Thoracic aorta (tissue), 2 donors: ENCODE data around the gene NDUFAF5. TPM values are rescaled to one million over a fixed set of nuclear protein-coding genes. Genes with fewer than 3 reads are reported as not detected.

ENCODE experiments used
- ATAC-seq: fragments of 150-250 bp; one replicate; pipeline ENCODE4 v1.8.0; 2017; ENCODE audit warnings: low read depth; ENCODE audit not compliant: insufficient number of reproducible peaks, low FRiP score
- DNase-seq: peaks from one replicate; pipeline ENCODE4 v3.0.0-alpha.2; 2020; ENCODE audit warnings: low spot score
- H3K27ac ChIP-seq, 2 donors: fragments of 200-600 bp; sonication (generic); 1 replicate in 1 of 2; 2 replicates in 1 of 2; pipeline ENCODE4 v1.5.1; 2016; ENCODE audit warnings: mild to moderate bottlenecking in 2 of 2, moderate library complexity in 2 of 2
- H3K27me3 ChIP-seq: fragments of 200-600 bp; sonication (generic); replicated peaks from 2 replicates; pipeline ENCODE4 v1.6.0; 2016; ENCODE audit warnings: mild to moderate bottlenecking; ENCODE audit not compliant: insufficient read depth
- H3K36me3 ChIP-seq: fragments of 200-600 bp; sonication (generic); one replicate; pipeline ENCODE4 v1.5.1; 2016
- H3K4me1 ChIP-seq, 2 donors: fragments of 200-600 bp; sonication (generic); 1 replicate in 1 of 2; 2 replicates in 1 of 2; pipeline versions ENCODE4 v1.5.1 to v1.6.0; 2016; ENCODE audit warnings: low read depth in 2 of 2, mild to moderate bottlenecking in 1 of 2; ENCODE audit not compliant: control insufficient read depth in 1 of 2
- H3K4me3 ChIP-seq: fragments of 200-600 bp; sonication (generic); 2 replicates; pipeline ENCODE4 v1.5.1; 2016; ENCODE audit warnings: mild to moderate bottlenecking
- H3K9me3 ChIP-seq: fragments of 200-600 bp; sonication (generic); 2 replicates; pipeline ENCODE4 v1.5.1; 2016
- total RNA-seq, 2 donors: library from RNA; depleted of rRNA; stranded (reverse); fragments of >200 nt; gene quantifications; one replicate each; pipeline versions ENCODE4 v1.1.0 to v1.2.3, GENCODE V29; 2016
- TF ChIP-seq, protein P1 (sequence below): fragments of 200-600 bp; sonication (generic); IDR thresholded peaks from one replicate; pipeline ENCODE4 v1.5.1; 2019; ENCODE audit warnings: antibody characterized with exemption

NDUFAF5 gene
- total RNA-seq, 2 donors from 2014 or later, result 5.3 to 8.1 TPM

DNA sequence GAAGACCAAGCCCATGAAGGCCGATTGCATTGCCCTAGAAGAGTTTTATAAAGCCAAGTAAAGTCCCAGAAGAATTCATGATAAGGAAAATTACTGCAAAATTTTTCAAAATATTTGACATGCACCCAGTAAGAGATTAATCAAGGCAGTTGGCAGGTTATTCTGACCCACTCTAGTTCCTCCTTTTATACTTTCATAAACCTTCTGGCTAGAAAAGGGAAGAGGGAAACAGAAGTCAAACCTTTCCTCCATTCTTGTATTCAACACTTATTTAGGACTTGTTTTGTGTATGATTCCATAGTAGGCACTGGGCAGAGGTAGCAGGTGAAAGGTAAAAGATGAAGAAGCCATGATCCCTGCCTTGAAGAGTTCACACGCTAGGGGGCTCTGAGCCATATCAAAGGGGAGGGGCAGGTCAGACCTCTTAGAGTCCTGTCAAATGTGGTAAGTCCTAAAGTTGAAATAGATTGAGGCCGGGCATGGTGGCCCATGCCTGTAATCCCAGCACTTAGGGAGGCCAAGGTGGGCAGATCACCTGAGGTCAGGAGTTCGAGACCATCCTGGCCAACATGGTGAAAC is 85.4 kb downstream of the NDUFAF5 start:
- Histone ChIP-seq H3K4me1 (peaks cover 16 to 47% of the 10 kb centered on the region in 2 donors), H3K36me3 (no peaks in the 10 kb centered on the region), H3K9me3 (no peaks in the 10 kb centered on the region), H3K27me3 (no peaks in the 10 kb centered on the region), H3K4me3 (no peak overlapping the region), H3K27ac (no peak overlapping the region)
- ATAC-seq (no peak), DNase-seq (no peak)
- TF ChIP-seq, protein P1, sequence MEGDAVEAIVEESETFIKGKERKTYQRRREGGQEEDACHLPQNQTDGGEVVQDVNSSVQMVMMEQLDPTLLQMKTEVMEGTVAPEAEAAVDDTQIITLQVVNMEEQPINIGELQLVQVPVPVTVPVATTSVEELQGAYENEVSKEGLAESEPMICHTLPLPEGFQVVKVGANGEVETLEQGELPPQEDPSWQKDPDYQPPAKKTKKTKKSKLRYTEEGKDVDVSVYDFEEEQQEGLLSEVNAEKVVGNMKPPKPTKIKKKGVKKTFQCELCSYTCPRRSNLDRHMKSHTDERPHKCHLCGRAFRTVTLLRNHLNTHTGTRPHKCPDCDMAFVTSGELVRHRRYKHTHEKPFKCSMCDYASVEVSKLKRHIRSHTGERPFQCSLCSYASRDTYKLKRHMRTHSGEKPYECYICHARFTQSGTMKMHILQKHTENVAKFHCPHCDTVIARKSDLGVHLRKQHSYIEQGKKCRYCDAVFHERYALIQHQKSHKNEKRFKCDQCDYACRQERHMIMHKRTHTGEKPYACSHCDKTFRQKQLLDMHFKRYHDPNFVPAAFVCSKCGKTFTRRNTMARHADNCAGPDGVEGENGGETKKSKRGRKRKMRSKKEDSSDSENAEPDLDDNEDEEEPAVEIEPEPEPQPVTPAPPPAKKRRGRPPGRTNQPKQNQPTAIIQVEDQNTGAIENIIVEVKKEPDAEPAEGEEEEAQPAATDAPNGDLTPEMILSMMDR, result no peak

Other genes starting within 250 kb of the NDUFAF5 start
- gene TASP1, start 146.1 kb upstream of the NDUFAF5 start, total RNA-seq, result 10 to 100 TPM; 16.5 to 51.8 TPM
- 10 to 100 TPM in 1 of 2 donors, 1 to 10 TPM in 1; 9.2 to 22.8 TPM for gene ESF1, start 109 bp upstream of the NDUFAF5 start, total RNA-seq
- gene SEL1L2, start 205.6 kb downstream of the NDUFAF5 start, total RNA-seq, result not detected
- gene MACROD2, start 210.5 kb downstream of the NDUFAF5 start, total RNA-seq, result 1 to 10 TPM in 1 of 2 donors, under 1 TPM in 1; 0.95 to 4.2 TPM